A549 (cell line): ENCODE results near the gene SLC5A5. TPM values are rescaled to one million over a fixed set of nuclear protein-coding genes. Genes with fewer than 3 reads are reported as not detected.

Experiments
- ATAC-seq, 2 experiments: fragments of 200-7000 bp in 1 of 2; fragments of >200 bp in 1 of 2; cut with Nextera tagmentation in 1 of 2; cut with Tn5 transposase in 1 of 2; 3 replicates each; pipeline versions ENCODE4 v1.8.0 to v1.9.1; 2018 to 2020; ENCODE audit warnings: mild to moderate bottlenecking in 1 of 2, moderate library complexity in 1 of 2
- CTCF ChIA-PET: fragments of 300-600 bp; sonication (Branson Sonifier 250); formaldehyde crosslinking; extraction: SDS; loops from one replicate; lab custom pipeline; 2021; ENCODE audit warnings: antibody characterized with exemption, inconsistent platforms; lab: Yijun Ruan, JAX
- POLR2A ChIA-PET: fragments of 350-600 bp; formaldehyde crosslinking; extraction: SDS; loops from one replicate; lab custom pipeline; 2021; ENCODE audit warnings: antibody characterized with exemption, inconsistent platforms; lab: Yijun Ruan, JAX
- DNase-seq, 2 experiments: peaks; one replicate each; pipeline versions ENCODE4 v3.0.0 to v3.0.0-alpha.2; 2011 to 2016; ENCODE audit warnings: low read depth in 1 of 2, low spot score in 1 of 2
- FAIRE-seq: peaks from 2 replicates; lab custom pipeline; 2011; peaks lifted over from hg19 to GRCh38; lab: Jason Lieb, UNC
- H3K27ac ChIP-seq, 2 experiments: fragments of >200 bp; sonication (Bioruptor Twin); formaldehyde crosslinking; 3 replicates each; pipeline ENCODE4 v1.5.1; 2016 to 2017
- H3K4me1 ChIP-seq: fragments of >200 bp; sonication (Bioruptor Twin); formaldehyde crosslinking; 3 replicates; pipeline ENCODE4 v1.6.1; 2016
- H3K4me2 ChIP-seq: fragments of >200 bp; sonication (Bioruptor Twin); formaldehyde crosslinking; 3 replicates; pipeline ENCODE4 v1.6.1; 2016
- H3K4me3 ChIP-seq: fragments of >200 bp; sonication (Bioruptor Twin); formaldehyde crosslinking; 3 replicates; pipeline ENCODE4 v1.5.1; 2016
- H3K9me3 ChIP-seq: fragments of >200 bp; sonication (Bioruptor Twin); formaldehyde crosslinking; 3 replicates; pipeline ENCODE4 v1.6.1; 2016
- ATOH8 ChIP-seq: fragments of 250-450 bp; sonication (Bioruptor Pico); IDR thresholded peaks from 2 replicates; pipeline ENCODE4 v1.5.0; 2020; ENCODE audit warnings: low read depth, mild to moderate bottlenecking, moderate library complexity
- BCL3 ChIP-seq: fragments of >200 bp; sonication (Bioruptor Twin); formaldehyde crosslinking; IDR thresholded peaks from 3 replicates; pipeline ENCODE4 v1.6.1; 2016
- EP300 ChIP-seq, 2 experiments: fragments of >200 bp; sonication (Bioruptor Twin); formaldehyde crosslinking; IDR thresholded peaks; 2 replicates in 1 of 2; 3 replicates in 1 of 2; pipeline ENCODE4 v1.6.1; 2016 to 2017
- ESRRA ChIP-seq: fragments of 150-350 bp; IDR thresholded peaks from 2 replicates; pipeline ENCODE4 v1.6.1; 2014; ENCODE audit warnings: mild to moderate bottlenecking, low read length, borderline replicate concordance
- FOSB ChIP-seq: fragments of 250-450 bp; sonication (Bioruptor Pico); IDR thresholded peaks from 2 replicates; pipeline ENCODE4 v1.5.0; 2020; ENCODE audit warnings: mild to moderate bottlenecking, moderate library complexity
- FOSL2 ChIP-seq, 2 experiments: fragments of 450-650 bp in 1 of 2; fragments of >200 bp in 1 of 2; sonication (Bioruptor Twin) in 1 of 2; formaldehyde crosslinking; IDR thresholded peaks; 2 replicates each; pipeline versions ENCODE4 v1.5.0 to v1.6.1; 2016 to 2020; ENCODE audit warnings: mild to moderate bottlenecking in 1 of 2, moderate library complexity in 1 of 2
- HES2 ChIP-seq: fragments of >200 bp; sonication (Bioruptor Twin); formaldehyde crosslinking; IDR thresholded peaks from 2 replicates; pipeline ENCODE4 v1.6.1; 2016
- HEYL ChIP-seq: fragments of 250-450 bp; sonication (Bioruptor Pico); IDR thresholded peaks from 2 replicates; pipeline ENCODE4 v1.8.0; 2021; ENCODE audit warnings: mild to moderate bottlenecking, moderate library complexity
- HOXA7 ChIP-seq: fragments of 250-450 bp; sonication (Bioruptor Pico); IDR thresholded peaks from 2 replicates; pipeline ENCODE4 v1.5.0; 2020; ENCODE audit warnings: mild to moderate bottlenecking, moderate library complexity
- JUNB ChIP-seq: fragments of >200 bp; sonication (Bioruptor Twin); formaldehyde crosslinking; IDR thresholded peaks from 2 replicates; pipeline ENCODE4 v1.6.1; 2016
- MAZ ChIP-seq: fragments of 150-350 bp; IDR thresholded peaks from 2 replicates; pipeline ENCODE4 v1.6.1; 2014; ENCODE audit warnings: antibody characterized with exemption, low read depth, low read length, borderline replicate concordance
- MYC ChIP-seq: IDR thresholded peaks from 2 replicates; pipeline ENCODE4 v1.6.1; 2012; ENCODE audit warnings: mild to moderate bottlenecking, inconsistent platforms, low read length, improper control_type of control experiment, borderline replicate concordance
- PHF8 ChIP-seq: fragments of 200-600 bp; sonication (generic); IDR thresholded peaks from 2 replicates; pipeline ENCODE4 v1.6.1; 2016; ENCODE audit warnings: low read depth, mild to moderate bottlenecking, antibody characterized with exemption, moderate library complexity, borderline replicate concordance
- RAD21 ChIP-seq, 2 experiments: fragments of >200 bp in 1 of 2; sonication (Bioruptor Twin) in 1 of 2; formaldehyde crosslinking in 1 of 2; IDR thresholded peaks in 1 of 2; conservative IDR thresholded peaks in 1 of 2; 2 replicates in 1 of 2; 3 replicates in 1 of 2; pipeline ENCODE4 v1.6.1; 2012 to 2018; ENCODE audit warnings: inconsistent platforms in 1 of 2
- RCOR1 ChIP-seq: fragments of 150-350 bp; IDR thresholded peaks from 2 replicates; pipeline ENCODE4 v1.6.1; 2014; ENCODE audit warnings: antibody characterized with exemption, low read length, low read depth
- RFX5 ChIP-seq: fragments of 450-650 bp; IDR thresholded peaks from 2 replicates; pipeline ENCODE4 v1.7.1; 2014; ENCODE audit warnings: antibody characterized with exemption, mild to moderate bottlenecking, moderate library complexity
- TP53 ChIP-seq: fragments of 250-450 bp; sonication (Bioruptor Pico); IDR thresholded peaks from 2 replicates; pipeline ENCODE4 v1.5.0; 2021; ENCODE audit warnings: mild to moderate bottlenecking, moderate library complexity
- USF2 ChIP-seq: fragments of 450-650 bp; IDR thresholded peaks from 2 replicates; pipeline ENCODE4 v1.6.1; 2014; ENCODE audit warnings: antibody characterized with exemption
- ZC3H11A ChIP-seq: fragments of 450-650 bp; IDR thresholded peaks from 2 replicates; pipeline ENCODE4 v1.6.1; 2014; ENCODE audit warnings: antibody characterized with exemption, mild to moderate bottlenecking
- WGBS: methylation state at CpG from one replicate; pipeline ENCODE4 v1.1.6; 2017; ENCODE audit errors: missing lambda C conversion rate; 5-methylcytosine and 5-hydroxymethylcytosine counted together
- polyA minus RNA-seq: library from RNA; depleted of rRNA, polyadenylated mRNA; stranded (reverse); fragments of >200 nt; gene quantifications from 2 replicates; pipeline ENCODE4 v1.2.3, GENCODE V29; 2011; rRNA and poly(A)+ RNA removed
- polyA plus RNA-seq, 4 experiments: library from polyadenylated mRNA; depleted of rRNA in 3 of 4; stranded (reverse); fragments of >200 nt; fragmentation: RNase III in 1 of 4; extraction: RNeasy Plus Mini Kit Qiagen cat#74134 plus additional on column Dnase treatment in 1 of 4; gene quantifications; 2 replicates in 3 of 4; 3 replicates in 1 of 4; pipeline ENCODE4 v1.2.3, GENCODE V29; 2011 to 2017

Gene SLC5A5
- polyA plus RNA-seq (2011; rRNA removed) (0.25 TPM in 2 replicates), polyA plus RNA-seq (2017; fragmentation: RNase III; extraction: RNeasy Plus Mini Kit Qiagen cat#74134 plus additional on column Dnase treatment) (0.06 to 0.20 TPM (median 0.13 TPM) in 3 replicates), polyA minus RNA-seq (0.58 TPM in 2 replicates)
- 0.08 and 0.09 TPM in 2 replicates for polyA plus RNA-seq (2012; cell fraction: cytosol; rRNA removed)
- polyA plus RNA-seq (2012; cell fraction: nucleus; rRNA removed): 0.29 and 0.44 TPM in 2 replicates

- POLR2A ChIA-PET: interaction anchor here (1.0 to 2.8 kb wide), 2 partner anchors 12 to 61 kb away, joined by 3 to 16 read pairs; partner anchors contain the start of genes CCDC124 and RPL18A
- WGBS: 50% methylated on average over 15 of the region's 26 CpGs
- DNase-seq (no peak), FAIRE-seq (no peak), ATAC-seq (no peak)
- Histone ChIP-seq H3K4me2 (no peak within 1 kb of the TSS), H3K4me3 (no peak within 1 kb of the TSS), H3K4me1 (no peaks in the 10 kb centered on the region), H3K9me3 (no peaks in the 10 kb centered on the region), H3K27ac (no peak within 1 kb of the TSS)
- CTCF ChIA-PET: interaction anchor here (1.6 to 10.9 kb wide), 6 partner anchors 12 to 186 kb away, joined by 3 to 295 read pairs (median 15); partner anchors contain the start of genes CCDC124 and RPL18A
- TF ChIP-seq FOSL2 (IDR thresholded peaks at IDR 0.05) (no peak), FOSL2 (CRISPR knock-in tag; IDR thresholded peaks at IDR 0.05) (no peak), MAZ (no peak), ATOH8 (CRISPR knock-in tag) (no peak), HES2 (no peak), HOXA7 (CRISPR knock-in tag) (no peak), RFX5 (no peak), RAD21 (conservative IDR thresholded peaks at IDR 0.05 in 1 of 2, IDR thresholded peaks at IDR 0.05 in 1 of 2) (no peak), MYC (no peak), FOSB (CRISPR knock-in tag) (no peak), HEYL (CRISPR knock-in tag) (no peak), PHF8 (no peak), EP300 (IDR thresholded peaks at IDR 0.05) (no peak), ESRRA (no peak), ZC3H11A (no peak), JUNB (no peak), TP53 (CRISPR knock-in tag) (no peak), RCOR1 (no peak)
Observed at GRCh38 chr19:17871878-17872250, at the start of gene SLC5A5. Gene SLC5A5, plus strand, starts transcription at chr19:17871945. Its CDS starts 375 bp downstream, at chr19:17872320.

- no peak overlapping the region for H3K4me3 ChIP-seq
- WGBS: 73% methylated on average over 2 of the region's 8 CpGs
- TF ChIP-seq ESRRA (no peak), USF2 (no peak), BCL3 (no peak)
- DNase-seq: no peak
- H3K27ac ChIP-seq: no peak overlapping the region
- H3K9me3 ChIP-seq: no peaks in the 10 kb centered on the region
- H3K4me2 ChIP-seq: no peak overlapping the region
- H3K4me1 ChIP-seq: no peaks in the 10 kb centered on the region; the same call in 2 of the 3 replicates
- ATAC-seq: no peak
- no peak for FAIRE-seq
- POLR2A ChIA-PET: interaction anchor here (1.4 kb wide), 1 partner anchor 35 kb away, joined by 5 read pairs; no protein-coding TSS in a partner anchor
- CTCF ChIA-PET: interaction anchor here (0.7 kb wide), 1 partner anchor 50 kb away, joined by 3 read pairs; no protein-coding TSS in a partner anchor
Observed at GRCh38 chr19:17824339-17824738, 47.4 kb upstream of the SLC5A5 start.
